ENCODE measurements around the gene HOGA1. TPM values are rescaled to one million over a fixed set of nuclear protein-coding genes. Genes with fewer than 3 reads are reported as not detected.
"Not testable (repeated sequence)": the region's sequence is repeated elsewhere in the genome, so short reads cannot be mapped to it uniquely, and the experiment has no call there.

Gene HOGA1
- total RNA-seq, 2 donors from 2014 or later, result 0.49 TPM; not detected in 1

GRCh38 chr10:97574374-97575126 is 9.6 kb upstream of the HOGA1 start:
- no peaks in the 10 kb centered on the region for H3K4me1 ChIP-seq
- no peaks in the 10 kb centered on the region for H3K27me3 ChIP-seq
- no peak overlapping the region for H3K9ac ChIP-seq (ENCODE audit: low read depth in 2 of 2, low read length in 2 of 2)
- no peaks in the 10 kb centered on the region for H3K36me3 ChIP-seq
- intact Hi-C loops (cut with DNase I), result loop anchor here (5.0 kb wide), 1 partner anchor 38 kb away; no protein-coding TSS in a partner anchor
- H3K4me3 ChIP-seq, result no peak overlapping the region
- no peak for TF ChIP-seq CTCF (IDR thresholded peaks at IDR 0.05)
- peak; percentile 58 for DNase-seq
- no peak overlapping the region for H3K27ac ChIP-seq
- no peaks in the 10 kb centered on the region for H3K9me3 ChIP-seq

DNA sequence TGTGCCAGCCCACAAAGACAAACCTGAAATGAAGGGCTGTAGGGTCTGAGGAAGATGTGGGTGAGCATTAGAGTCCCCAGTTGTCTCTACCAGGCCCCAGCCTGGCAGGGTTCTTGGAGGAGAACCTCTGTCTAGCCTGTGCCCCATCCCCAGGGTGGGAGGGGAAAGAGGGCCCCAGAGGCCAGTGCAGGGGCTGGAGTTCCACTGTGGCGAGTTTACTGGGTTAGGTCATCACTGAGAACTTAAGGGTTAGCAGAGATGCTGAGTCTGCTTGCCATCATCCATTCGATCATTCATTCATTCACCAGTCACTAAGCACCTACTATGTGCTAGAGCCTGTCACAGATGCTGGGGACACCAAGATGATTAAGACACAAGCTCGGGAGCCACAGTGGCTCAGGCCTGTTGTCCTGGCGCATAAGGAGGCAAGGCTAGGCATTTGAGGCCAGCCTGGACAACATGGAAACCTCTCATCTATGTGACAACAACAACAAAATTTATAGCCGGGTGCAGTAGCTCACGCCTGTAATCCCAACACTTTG is 9.0 kb upstream of the HOGA1 start:
- DNase-seq, result no peak
- Histone ChIP-seq H3K36me3 (no peaks in the 10 kb centered on the region), H3K4me3 (no peak overlapping the region), H3K4me1 (no peaks in the 10 kb centered on the region), H3K27ac (no peak overlapping the region), H3K27me3 (no peaks in the 10 kb centered on the region), H3K9ac (ENCODE audit: low read depth in 2 of 2, low read length in 2 of 2) (no peak overlapping the region), H3K9me3 (no peaks in the 10 kb centered on the region)
- TF ChIP-seq CTCF (IDR thresholded peaks at IDR 0.05), result no peak
- intact Hi-C loops (cut with DNase I), result no loop called here

DNA sequence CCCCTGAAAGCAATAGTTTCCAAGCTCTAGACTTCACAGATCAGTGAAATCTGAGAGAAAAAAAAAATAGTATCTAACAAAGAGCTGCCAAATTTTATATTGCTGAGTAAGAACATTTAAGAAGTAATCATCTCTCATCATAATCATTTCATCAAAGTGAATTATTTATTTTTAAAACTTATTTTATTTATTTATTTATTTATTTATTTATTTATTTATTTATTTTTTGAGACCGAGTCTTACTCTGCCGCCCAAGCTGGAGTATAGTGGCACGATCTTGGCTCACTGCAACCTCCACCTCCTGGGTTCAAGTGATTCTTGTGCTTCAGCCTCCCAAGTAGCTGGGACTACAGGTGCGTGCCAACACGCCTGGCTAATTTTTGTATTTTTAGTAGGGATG is 7.7 kb upstream of the HOGA1 start:
- H3K9me3 ChIP-seq; DNase-seq; H3K4me1 ChIP-seq; H3K27me3 ChIP-seq; H3K27ac ChIP-seq; H3K36me3 ChIP-seq; H3K9ac ChIP-seq (ENCODE audit: low read depth in 2 of 2, low read length in 2 of 2); intact Hi-C loops (cut with DNase I); H3K4me3 ChIP-seq: not testable (repeated sequence)

GRCh38 chr10:97577701-97578100 is 6.5 kb upstream of the HOGA1 start:
- H3K27me3 ChIP-seq, result no peaks in the 10 kb centered on the region
- no peak for TF ChIP-seq CTCF (IDR thresholded peaks at IDR 0.05)
- H3K9me3 ChIP-seq, result no peaks in the 10 kb centered on the region

DNA sequence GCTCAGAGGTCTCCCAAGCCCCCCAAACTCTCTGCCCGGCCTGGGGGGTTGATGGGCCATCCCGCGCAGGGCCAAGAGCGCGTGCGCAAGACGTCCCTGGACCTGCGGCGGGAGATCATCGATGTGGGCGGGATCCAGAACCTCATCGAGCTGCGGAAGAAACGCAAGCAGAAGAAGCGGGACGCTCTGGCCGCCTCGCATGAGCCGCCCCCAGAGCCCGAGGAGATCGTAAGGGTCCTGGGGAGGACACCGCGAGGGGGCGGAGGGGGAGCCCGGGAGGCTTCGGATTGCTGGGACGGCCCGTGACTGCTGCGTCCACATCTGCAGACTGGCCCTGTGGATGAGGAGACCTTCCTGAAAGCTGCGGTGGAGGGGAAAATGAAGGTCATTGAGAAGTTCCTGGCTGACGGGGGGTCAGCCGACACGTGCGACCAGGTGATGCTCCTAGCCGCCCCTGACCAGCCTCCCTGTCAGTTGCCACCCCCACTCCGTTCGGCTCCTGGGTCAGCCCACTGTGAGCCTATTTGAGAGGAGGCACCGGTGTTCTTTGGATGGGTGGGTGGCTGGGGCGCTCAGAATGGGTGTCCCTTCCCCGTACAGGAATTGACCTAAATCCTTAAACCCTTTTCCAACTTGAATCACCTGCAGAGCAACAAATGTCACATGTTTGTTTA is 5.9 kb upstream of the HOGA1 start:
- no peak for TF ChIP-seq CTCF (IDR thresholded peaks at IDR 0.05)
- no peaks in the 10 kb centered on the region for H3K9me3 ChIP-seq
- H3K27me3 ChIP-seq, result no peaks in the 10 kb centered on the region
- no peak overlapping the region for H3K27ac ChIP-seq
- H3K4me3 ChIP-seq, result no peak overlapping the region
- H3K36me3 ChIP-seq, result no peaks in the 10 kb centered on the region
- intact Hi-C loops (cut with DNase I), result no loop called here
- DNase-seq, result no peak
- H3K9ac ChIP-seq (ENCODE audit: low read depth in 2 of 2, low read length in 2 of 2), result no peak overlapping the region
- no peaks in the 10 kb centered on the region for H3K4me1 ChIP-seq

More at GRCh38 chr10:97577701-97578100, 6.5 kb upstream of the HOGA1 start:
- no peak overlapping the region for H3K27ac ChIP-seq
- no peak overlapping the region for H3K9ac ChIP-seq (ENCODE audit: low read depth in 2 of 2, low read length in 2 of 2)
- no peak for DNase-seq
- H3K4me3 ChIP-seq, result no peak overlapping the region
- intact Hi-C loops (cut with DNase I), result no loop called here
- H3K4me1 ChIP-seq, result no peaks in the 10 kb centered on the region
- H3K36me3 ChIP-seq, result no peaks in the 10 kb centered on the region

Measured in colonic mucosa (tissue), 4 donors.